Stimulated activated CD4-positive, alpha-beta T cell treated with anti-CD3 and anti-CD28 coated beads, TNF-alpha, amount 100 ng/mL, for 48 hours (primary cell): ENCODE data around the gene CTNNA2.

Source experiments
- DNase-seq, 3 donors: peaks; one replicate each; pipeline ENCODE4 v3.0.0-alpha.2; 2020; ENCODE audit warnings: low read depth in 3 of 3

The CTNNA2 gene

DNA sequence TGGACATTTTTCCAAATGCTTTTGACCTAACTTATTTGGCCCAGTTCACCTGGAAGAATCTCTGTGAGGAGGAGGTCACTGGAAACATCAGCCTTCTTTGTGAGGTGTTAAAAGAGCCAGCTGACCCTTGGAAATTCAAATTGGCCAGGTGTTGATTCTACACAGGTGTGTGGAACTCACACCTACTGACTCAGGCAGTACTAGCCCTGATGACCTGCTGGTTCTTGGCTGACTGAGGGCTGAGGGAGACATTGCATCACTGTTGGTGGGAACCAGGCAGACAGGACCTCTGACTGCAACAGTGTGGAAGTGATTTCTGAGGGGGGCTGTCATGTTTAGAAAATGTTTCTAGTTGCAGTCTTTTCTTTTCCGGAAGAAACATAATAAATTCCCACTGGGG lies 1033.9 kb downstream of the CTNNA2 start:
- no peak for DNase-seq

DNA sequence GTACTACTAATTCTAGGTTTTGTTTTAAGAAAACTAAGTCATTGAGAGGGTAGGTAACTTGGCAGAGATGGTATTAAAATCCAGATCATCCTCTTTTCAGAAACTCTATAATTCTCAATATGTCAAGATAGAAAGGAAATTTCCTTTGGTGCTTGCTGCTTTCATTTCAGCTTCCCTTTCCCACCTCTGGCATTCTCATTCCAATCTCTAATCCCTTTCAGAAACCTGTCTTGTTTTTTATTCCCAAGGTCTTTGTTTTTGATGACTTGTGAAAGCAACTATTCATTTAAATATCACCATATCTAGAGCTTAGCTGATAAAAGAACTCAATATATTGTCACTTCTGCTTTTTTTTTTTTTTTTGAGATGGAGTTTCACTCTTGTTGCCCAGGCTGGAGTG lies 1034.5 kb downstream of the CTNNA2 start:
- no peak for DNase-seq

DNA sequence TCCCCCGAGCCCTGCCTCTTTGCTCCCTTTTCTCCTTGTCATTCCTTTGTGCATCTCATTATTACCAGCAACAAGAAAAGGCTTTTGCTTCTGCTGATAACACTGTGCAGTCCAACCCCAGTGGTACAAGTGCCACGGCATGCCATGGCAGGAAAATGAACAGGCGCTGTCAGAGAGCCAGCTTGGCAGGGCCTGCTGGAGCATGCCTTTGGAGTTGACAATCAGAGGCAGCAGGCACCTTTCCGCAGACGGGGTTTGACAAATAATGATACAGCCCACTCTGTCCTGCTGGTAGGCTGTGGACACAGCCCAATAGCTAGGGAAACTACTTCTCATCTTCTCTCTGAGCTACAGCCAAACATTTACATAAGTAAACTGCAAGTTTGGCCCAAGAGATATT lies 1035.6 kb downstream of the CTNNA2 start:
- no peak for DNase-seq

DNA sequence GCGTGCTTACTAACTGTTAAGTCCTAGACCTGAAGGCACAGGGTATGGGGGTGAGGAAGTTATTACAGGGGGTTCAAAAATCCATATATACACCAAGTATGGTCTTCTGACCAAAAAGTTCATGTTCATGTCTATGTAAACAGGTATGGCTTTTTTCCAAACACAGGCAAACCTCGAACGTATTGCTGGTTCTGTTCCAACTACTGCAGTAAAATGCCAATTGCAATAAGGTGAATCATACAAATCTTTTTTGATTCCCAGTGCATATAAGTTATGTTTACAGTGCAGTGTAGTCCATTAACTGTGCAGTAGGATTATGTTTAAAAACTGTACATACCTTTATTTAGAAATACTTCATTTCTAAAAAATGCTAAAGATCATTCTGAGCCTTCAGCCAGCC lies 1037.0 kb downstream of the CTNNA2 start:
- no peak for DNase-seq

DNA sequence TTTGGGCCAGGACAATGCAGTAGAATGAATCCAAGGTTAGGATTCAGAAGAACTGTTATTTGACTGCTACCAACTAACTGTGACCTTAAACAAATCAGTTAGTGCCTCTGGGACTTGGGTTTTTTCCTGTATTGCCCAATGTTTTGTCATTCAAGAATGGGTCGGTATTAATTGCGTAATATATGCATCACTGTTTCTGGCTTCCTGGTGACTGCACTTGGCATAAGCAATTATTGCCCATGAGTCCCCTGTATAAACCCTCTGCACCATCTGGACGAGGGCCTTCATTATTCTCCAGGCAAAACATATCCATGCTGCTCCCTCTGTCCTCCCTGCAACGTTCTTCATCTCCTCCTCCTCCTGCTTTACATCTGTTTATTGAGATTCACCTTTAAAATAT lies 1047.5 kb downstream of the CTNNA2 start:
- no peak for DNase-seq

DNA sequence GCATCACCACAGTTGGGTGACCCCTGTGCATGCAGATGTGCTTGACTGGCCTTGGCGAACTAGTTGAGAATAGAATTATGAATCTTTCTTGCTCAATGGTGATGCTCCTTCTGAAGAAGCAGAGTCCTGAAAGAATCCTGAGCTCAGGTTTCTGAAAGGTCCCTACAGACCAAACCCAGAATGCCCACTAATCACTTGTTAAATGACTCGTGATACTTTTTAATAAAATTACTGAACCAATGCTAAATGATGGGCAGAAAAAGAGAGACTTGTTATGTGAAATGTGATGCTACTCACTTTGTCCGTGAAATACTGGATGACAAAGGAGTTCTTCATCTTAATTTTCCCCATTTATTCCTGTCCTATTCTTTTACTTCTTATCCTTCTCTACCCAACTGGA lies 1055.2 kb downstream of the CTNNA2 start:
- no peak for DNase-seq

DNA sequence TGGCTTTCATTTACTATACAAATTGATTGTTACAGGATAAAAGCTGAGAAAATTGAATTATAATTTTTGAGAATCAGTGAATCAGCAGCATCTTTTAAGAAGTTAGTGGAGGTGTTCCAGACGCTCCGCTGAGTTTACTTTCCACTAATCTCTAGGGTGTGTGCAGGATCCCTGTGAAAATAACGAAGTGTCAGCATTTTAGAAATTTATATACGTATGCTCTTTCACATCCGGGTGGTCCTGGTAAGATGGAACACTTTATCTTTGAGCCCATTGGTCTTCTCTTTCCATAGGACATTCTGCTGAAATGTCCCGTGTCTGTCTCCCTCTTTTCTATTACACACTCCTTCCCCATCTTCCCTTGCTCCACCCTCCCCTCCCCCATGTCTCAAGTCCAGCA lies 1060.3 kb downstream of the CTNNA2 start:
- DNase-seq = no peak

DNA sequence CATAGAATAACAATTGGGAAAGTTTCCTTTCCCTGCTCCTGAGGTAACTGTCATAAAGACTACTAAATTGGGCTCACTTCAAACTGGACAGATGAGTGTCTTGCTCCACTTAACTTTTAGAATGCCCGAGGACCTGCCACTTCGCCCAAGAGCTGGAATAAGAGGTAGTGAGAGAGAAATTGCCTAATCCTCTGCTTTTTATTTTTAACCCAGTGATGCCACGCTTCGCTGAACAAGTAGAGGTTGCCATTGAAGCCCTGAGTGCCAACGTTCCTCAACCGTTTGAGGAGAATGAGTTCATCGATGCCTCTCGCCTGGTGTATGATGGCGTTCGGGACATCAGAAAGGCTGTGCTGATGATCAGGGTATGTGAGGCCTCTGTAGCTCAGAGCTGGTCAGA lies 1061.1 kb downstream of the CTNNA2 start:
- DNase-seq = no peak

DNA sequence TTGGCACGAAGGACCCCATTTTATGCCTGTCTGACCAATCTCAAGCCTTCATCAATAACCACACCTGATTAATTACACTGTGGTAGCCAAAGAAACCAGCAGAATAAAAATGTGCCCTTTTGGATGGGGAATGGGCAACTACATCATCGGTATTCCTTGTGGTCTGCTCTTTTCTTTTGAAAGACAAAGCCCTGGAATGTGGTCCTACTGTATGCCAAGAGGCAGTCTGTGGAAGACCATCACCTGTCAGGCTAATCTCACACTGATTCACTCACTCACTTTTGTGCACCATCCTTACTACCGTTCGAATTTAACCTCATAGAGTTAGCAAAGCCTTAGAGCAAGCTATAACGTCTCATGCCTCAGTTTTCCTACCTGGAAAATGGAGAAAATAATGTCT lies 1066.9 kb downstream of the CTNNA2 start:
- DNase-seq = no peak

DNA sequence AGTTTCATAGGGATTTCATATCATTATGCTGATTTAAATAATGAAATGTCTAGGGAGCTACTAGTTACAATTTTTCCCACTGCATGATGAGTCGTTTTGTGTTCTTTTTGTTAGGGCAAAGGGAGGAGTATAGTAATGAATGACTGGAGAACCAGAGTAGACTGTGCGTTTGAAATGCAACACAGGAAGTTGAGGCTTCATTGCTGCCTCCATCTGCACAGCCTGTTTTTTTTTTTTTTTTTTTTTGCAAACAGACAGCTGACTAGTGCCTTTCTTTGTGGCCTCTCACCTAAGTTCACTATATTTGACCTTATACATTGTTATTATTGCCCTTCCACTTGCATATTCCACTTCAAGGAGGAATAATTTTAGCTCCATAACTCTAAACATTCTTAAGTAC lies 1078.4 kb downstream of the CTNNA2 start:
- no peak for DNase-seq

DNA sequence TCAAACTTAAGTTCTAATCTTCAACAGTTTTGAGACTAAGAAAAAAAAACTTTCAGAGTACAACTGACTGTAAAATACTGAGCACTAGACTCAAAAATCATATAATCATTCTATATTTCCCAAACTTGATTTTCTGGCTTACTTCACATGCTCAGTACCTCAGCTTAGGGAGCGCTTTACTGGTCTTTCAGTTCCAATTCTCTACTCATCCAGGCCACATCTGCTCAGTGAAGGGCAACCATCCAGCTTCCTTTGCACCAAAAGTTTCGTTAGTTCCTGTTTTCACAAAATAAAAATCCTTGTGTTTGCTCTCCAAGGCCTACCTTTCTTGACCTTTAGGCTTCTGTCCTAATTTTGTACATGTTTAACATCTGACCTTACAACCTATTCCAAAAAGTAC lies 1079.3 kb downstream of the CTNNA2 start:
- no peak for DNase-seq

DNA sequence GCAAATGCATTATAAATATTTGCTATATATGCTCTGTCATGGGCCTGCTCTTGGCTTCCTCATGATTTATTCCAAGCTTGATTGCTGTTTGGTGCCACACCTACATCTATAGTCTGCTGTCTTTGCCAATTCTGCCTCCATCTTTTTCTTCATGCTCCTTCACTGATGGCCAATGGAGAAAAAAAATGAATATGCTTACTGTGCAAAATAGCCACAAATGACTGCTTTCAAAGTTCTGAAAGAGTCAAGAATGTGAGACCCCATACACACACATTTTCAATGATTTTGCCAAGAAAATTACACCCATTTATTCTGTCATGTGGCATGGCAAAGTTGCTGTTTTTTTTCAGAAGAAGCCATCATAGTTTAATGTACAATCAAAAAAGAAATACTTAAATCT lies 1097.3 kb downstream of the CTNNA2 start:
- DNase-seq = no peak

DNA sequence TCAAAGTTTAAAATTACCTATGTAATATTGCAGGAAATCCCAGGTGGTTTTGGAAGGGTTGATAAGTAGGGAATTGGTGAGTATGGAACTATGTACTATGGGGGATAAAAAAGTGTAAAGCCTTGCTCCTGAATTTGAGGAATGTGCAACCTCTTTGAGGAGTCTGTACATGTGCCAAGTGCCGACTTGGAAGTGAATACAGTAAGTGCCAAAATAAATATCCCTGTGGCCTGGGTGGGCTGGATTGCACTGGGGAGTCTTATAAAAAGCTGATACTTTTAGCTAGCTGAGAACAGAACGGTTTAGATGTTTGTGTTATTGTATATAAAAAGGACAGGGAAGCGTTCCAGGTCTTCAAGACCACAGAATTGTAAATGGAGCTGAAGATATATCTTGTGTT lies 1108.8 kb downstream of the CTNNA2 start:
- DNase-seq = no peak

DNA sequence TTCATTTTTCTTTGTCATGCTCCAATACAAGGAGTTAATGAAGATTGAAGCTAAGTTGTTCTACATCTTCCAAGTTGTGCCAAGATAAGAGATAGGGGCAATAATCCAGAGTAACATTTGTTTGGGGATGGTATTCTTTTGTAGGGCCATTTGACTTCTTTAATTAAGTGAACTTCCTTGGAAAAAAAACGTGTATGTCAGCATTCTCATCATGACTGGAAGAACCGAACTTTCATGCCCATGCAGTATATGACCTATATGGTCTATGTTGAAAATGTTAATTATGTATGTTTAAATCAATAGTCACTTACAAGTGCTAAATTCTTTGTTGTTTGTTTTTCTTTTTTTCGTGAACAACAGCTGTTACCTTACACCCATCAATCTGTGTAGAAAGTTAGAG lies 1111.2 kb downstream of the CTNNA2 start:
- DNase-seq = no peak

DNA sequence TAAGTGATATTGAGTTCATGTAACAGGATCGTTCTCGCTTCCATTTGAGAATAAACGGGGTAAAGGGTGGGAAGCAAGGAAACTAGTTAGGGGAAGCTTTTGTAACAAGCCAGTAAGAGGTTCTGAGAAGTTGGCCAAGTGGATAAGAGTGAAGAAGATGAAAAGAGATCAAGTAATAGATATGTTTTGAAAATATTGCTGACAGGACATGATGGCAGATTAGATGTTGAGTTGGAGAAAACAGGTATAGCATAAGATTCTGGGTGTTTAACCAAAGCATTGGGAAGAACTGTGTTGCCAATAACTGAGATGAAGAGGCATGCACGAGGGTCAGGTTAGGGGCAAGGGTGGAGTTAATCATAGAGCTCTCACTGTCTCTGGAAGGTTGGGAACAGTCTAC lies 1121.7 kb downstream of the CTNNA2 start:
- no peak for DNase-seq

DNA sequence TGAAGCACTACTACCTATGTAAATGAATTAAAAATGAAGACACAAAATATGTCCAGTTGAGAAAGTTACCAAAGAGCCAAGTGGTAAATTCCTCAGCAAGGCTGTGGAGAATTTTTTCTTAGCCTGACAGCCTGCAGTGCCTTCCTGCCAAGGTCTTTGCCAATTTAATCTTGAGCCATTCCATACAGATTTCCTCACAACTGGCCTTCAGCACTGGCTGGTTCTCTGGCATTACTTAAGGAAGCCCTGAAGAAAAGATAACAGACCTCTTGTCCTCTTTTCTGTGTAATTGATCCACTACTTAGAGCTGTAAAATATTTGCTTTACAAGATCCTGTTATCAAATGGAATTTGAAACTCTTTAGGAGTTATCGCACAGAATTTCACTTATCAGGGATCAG lies 1125.9 kb downstream of the CTNNA2 start:
- no peak for DNase-seq

DNA sequence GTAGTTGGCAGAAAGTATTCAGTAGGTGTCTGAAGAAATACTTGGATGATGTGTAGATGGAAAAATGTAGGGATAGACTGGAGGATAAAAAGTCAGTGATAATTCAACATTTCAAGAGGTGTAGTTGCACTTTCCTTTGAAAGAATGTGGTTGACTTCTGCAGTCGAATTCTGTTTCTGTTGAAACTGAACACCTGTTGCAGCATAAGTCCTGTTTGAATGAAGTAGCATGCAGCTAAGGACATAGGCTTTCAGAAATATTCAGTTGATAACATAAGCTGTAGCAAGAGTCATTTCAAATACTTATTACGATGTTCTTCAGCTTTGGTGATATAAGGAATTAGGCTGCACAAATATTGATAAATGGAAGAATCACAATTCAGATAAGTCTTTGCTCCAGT lies 1129.6 kb downstream of the CTNNA2 start:
- DNase-seq = no peak

DNA sequence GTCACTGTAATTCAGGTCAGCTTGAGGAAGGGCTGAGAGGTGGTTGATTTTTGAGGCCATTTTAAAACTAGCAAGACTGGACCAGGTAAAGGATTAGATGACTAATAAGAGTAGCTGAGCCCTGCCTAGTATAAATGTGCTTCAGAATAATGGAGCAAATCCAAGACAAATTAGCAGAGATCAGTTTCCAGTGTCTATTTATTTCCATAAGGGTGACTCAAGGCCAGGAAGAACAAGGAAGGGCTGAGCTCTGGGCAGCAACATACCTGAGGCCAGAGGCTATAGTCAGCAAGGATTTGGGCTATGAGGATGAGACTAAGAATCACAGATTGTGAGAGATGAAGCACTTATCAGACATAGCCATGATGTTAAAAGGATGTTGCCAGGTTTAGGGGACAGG lies 1130.7 kb downstream of the CTNNA2 start:
- no peak for DNase-seq

DNA sequence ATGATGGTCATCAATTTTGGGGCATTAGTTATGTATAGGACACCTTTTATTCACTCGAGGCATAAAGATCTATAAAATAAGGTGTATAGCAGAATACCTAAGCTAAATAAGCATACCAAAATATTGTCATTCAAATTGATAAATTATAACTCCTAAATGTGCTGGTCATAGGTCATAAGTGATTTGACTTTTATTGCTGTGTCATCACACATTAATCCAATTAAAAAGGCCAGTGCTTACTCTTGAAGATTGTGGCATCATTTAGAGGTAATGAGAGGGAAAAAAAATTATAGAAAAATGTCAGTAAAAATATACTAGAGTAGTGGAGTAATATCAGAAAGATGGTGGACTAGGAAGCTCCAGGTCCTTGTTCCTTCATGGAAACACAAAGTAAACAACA lies 1138.6 kb downstream of the CTNNA2 start:
- DNase-seq = no peak

DNA sequence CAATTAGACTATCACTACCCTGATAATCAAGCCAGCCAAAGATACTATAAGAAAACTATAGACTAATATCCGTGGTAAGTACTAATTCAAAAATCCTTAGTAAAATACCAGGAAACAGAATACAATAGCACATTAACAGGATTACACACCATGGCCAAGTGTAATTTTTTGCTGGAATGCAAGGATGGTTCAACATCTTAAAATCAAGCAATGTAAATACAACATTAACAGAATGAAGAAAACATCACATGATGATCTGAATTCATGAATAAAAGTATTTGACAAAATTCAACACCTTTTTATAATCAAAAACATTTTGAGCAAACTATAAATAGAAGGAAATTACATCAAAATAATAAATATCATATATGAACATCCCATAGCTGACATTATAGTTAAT lies 1142.4 kb downstream of the CTNNA2 start:
- no peak for DNase-seq

DNA sequence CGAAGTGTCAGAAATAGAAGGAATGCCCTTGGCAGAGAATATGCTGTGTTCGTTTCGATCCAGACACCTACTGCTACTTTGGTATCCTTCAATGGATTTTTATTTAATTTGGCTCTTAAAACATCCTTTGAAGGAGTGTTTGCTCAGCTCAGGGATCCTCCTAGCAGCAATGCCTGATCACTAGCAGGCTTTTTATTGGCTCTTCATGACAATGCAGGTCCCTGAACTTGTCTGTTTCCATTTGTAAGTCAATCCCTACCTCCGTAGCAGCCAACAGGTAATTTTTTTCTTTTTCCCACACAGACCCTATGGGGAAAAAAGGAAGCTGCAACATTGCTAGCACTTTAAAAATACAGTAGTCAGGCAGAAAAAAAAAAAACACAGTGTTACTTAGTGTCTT lies 1157.9 kb downstream of the CTNNA2 start:
- no peak for DNase-seq

DNA sequence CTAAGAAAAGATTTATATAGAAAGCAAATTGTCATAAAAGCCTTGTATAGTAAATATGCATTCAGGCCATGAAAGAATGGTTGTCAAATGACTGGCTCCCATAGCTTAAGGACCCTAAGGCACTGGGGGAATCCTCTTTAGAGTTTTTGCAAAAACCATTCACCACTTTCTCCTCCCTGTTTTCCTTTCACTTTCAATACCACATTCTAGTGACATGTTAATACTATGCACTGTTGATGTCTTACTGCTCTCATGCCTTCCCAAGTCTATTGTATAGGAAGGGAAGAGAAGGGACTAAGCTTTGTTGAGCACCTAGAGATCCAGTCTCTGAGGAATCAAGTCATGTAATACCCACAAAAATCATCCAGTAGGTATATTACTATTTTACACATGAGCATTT lies 1174.7 kb downstream of the CTNNA2 start:
- no peak for DNase-seq

DNA sequence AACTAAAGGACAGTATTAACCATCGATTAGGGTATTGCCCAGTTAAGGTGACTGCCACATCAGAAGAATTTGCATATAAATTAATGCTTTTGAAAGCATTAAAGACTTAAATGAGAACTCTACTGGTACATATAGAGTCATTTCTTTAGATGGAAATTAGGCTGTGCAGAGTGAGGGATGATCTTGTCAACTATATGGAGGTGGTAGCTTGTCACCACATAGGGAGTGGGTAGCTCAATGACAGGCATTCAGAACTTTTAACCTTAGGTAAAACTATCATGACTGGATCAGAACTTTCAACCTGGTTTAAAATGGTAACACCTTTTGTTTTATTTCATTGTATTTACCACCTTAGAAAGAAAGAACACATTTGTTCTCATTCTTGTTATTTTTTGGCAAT lies 1176.3 kb downstream of the CTNNA2 start:
- no peak for DNase-seq
